Measurements from ENCODE around the gene ATF1. TPM values are rescaled to one million over a fixed set of nuclear protein-coding genes. Genes with fewer than 3 reads are reported as not detected.

The ATF1 gene
- total RNA-seq, 2 donors from 2014 or later = 10.0 to 17.5 TPM

GRCh38 chr12:50725011-50725942 is 38.6 kb upstream of the ATF1 start:
- Histone ChIP-seq H3K27ac (no peak overlapping the region), H3K36me3 (peaks cover 72% of the 10 kb centered on the region)

DNA sequence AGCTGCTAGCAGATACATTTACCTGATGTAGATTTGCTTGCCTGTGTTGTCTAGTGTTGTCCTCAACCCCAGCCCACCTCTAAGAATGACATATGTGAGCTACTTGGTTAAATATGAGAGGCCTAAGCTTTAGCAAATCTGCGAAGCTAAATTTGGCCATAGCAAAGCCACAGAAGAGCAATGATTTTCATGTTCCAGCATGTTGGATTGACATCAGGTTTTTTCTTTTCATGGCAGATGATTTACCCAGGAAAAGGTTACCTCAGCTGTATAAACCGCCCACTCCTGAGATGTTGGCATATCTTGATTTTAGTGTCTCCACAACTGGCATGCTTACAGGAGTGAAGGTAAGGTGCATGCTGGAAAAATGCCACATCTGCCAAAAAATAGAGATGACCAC is 36.4 kb upstream of the ATF1 start:
- H3K36me3 ChIP-seq = peaks cover 77% of the 10 kb centered on the region
- H3K27me3 ChIP-seq = no peaks in the 10 kb centered on the region
- H3K9me3 ChIP-seq = no peaks in the 10 kb centered on the region
- TF ChIP-seq CTCF (IDR thresholded peaks at IDR 0.05) = no peak
- no peak for DNase-seq (ENCODE audit: low spot score)
- H3K27ac ChIP-seq = no peak overlapping the region
- H3K4me1 ChIP-seq = peaks cover 0 to 10% of the 10 kb centered on the region in 2 donors
- no peak overlapping the region for H3K4me3 ChIP-seq

More at GRCh38 chr12:50725011-50725942, 38.6 kb upstream of the ATF1 start:
- DNase-seq (ENCODE audit: low spot score) = no peak
- H3K4me3 ChIP-seq = no peak overlapping the region
- TF ChIP-seq CTCF (IDR thresholded peaks at IDR 0.05) = no peak
- peaks cover 0 to 10% of the 10 kb centered on the region in 2 donors for H3K4me1 ChIP-seq
- no peaks in the 10 kb centered on the region for H3K9me3 ChIP-seq
- H3K27me3 ChIP-seq = no peaks in the 10 kb centered on the region

- H3K27ac ChIP-seq = no peak overlapping the region
- no peaks in the 10 kb centered on the region for H3K27me3 ChIP-seq
- H3K4me3 ChIP-seq = no peak overlapping the region
- no peak for TF ChIP-seq CTCF (IDR thresholded peaks at IDR 0.05)
- H3K36me3 ChIP-seq = peaks cover 77% of the 10 kb centered on the region
- H3K9me3 ChIP-seq = no peaks in the 10 kb centered on the region
- peaks cover 0 to 10% of the 10 kb centered on the region in 2 donors for H3K4me1 ChIP-seq
- DNase-seq (ENCODE audit: low spot score) = no peak
These were observed 35.5 kb upstream of the ATF1 start for GRCh38 chr12:50728417-50728816.

GRCh38 chr12:50728841-50729240 is 35.1 kb upstream of the ATF1 start:
- no peaks in the 10 kb centered on the region for H3K9me3 ChIP-seq
- DNase-seq (ENCODE audit: low spot score) = no peak
- H3K4me1 ChIP-seq = peaks cover 0 to 10% of the 10 kb centered on the region in 2 donors
- H3K4me3 ChIP-seq = no peak overlapping the region
- H3K27me3 ChIP-seq = no peaks in the 10 kb centered on the region
- H3K27ac ChIP-seq = no peak overlapping the region
- no peak for TF ChIP-seq CTCF (IDR thresholded peaks at IDR 0.05)
- H3K36me3 ChIP-seq = peaks cover 77% of the 10 kb centered on the region

DNA sequence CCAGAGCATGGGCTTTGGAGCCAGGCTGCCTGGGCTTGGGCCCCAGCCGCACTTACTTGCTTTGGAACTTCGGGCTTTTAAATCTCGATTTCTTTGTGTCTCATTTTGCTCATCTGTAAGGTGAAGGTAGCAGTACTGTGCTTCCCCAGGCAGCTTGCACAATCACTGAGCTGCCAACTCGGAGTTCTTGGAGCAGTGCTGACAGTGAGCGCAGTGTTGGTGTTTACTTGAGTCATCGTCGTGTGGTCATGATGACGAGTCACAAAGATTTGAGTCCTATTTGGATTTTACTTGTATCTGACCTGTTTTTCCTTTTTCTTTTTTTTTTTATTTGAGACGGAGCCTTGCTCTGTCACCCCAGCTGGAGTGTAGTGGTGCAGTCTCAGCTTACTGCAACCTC is 31.3 kb upstream of the ATF1 start:
- DNase-seq (ENCODE audit: low spot score) = no peak
- Histone ChIP-seq H3K36me3 (peaks cover 84% of the 10 kb centered on the region), H3K4me1 (no peaks in the 10 kb centered on the region), H3K9me3 (no peaks in the 10 kb centered on the region), H3K27ac (no peak overlapping the region), H3K27me3 (no peaks in the 10 kb centered on the region), H3K4me3 (no peak overlapping the region)
- no peak for TF ChIP-seq CTCF (IDR thresholded peaks at IDR 0.05)
